SKM-1 (cell line): ENCODE results near the gene TMEM80.
A peak's percentile ranks its signal among the peaks of the same experiment; 100 is the strongest.
"Not testable (repeated sequence)": the region's sequence is repeated elsewhere in the genome, so short reads cannot be mapped to it uniquely, and the experiment has no call there.

Source experiments
- DNase-seq: peaks from one replicate; lab custom pipeline; 2025; ENCODE audit not compliant: unreplicated experiment; lab: John Stamatoyannopoulos, UW

Gene TMEM80

GRCh38 chr11:720642-721246 is 25.1 kb downstream of the TMEM80 start:
- DNase-seq: no peak

GRCh38 chr11:721247-721740 is 25.7 kb downstream of the TMEM80 start:
- DNase-seq: no peak

GRCh38 chr11:721741-722345 is 26.2 kb downstream of the TMEM80 start:
- DNase-seq: no peak

GRCh38 chr11:722346-722811 is 26.8 kb downstream of the TMEM80 start:
- DNase-seq: no peak

- no peak for DNase-seq
These were observed 27.7 kb downstream of the TMEM80 start for GRCh38 chr11:723120-723883.

- no peak for DNase-seq
These were observed 28.6 kb downstream of the TMEM80 start for GRCh38 chr11:724049-724777.

GRCh38 chr11:724778-725386 is 29.3 kb downstream of the TMEM80 start:
- DNase-seq: no peak

- no peak for DNase-seq
These were observed 30.1 kb downstream of the TMEM80 start for GRCh38 chr11:725624-726202.

- DNase-seq: no peak
These were observed 30.9 kb downstream of the TMEM80 start for GRCh38 chr11:726278-727220.

GRCh38 chr11:727281-727701 is 31.7 kb downstream of the TMEM80 start:
- no peak for DNase-seq

- DNase-seq: peak; percentile 47
These were observed 32.5 kb downstream of the TMEM80 start for GRCh38 chr11:727859-728748.

GRCh38 chr11:728901-729491 is 33.4 kb downstream of the TMEM80 start:
- DNase-seq: no peak

- no peak for DNase-seq
These were observed 34.0 kb downstream of the TMEM80 start for GRCh38 chr11:729492-730074.

GRCh38 chr11:733072-733471 is 37.5 kb downstream of the TMEM80 start:
- DNase-seq: no peak

GRCh38 chr11:734541-734940 is 38.9 kb downstream of the TMEM80 start:
- DNase-seq: not testable (repeated sequence)

GRCh38 chr11:737366-737765 is 41.8 kb downstream of the TMEM80 start:
- DNase-seq: no peak

GRCh38 chr11:737899-738298 is 42.3 kb downstream of the TMEM80 start:
- DNase-seq: not testable (repeated sequence)

- DNase-seq: no peak
These were observed 46.5 kb downstream of the TMEM80 start for GRCh38 chr11:742156-742546.
